ENCODE data around the gene RASAL2.

DNA sequence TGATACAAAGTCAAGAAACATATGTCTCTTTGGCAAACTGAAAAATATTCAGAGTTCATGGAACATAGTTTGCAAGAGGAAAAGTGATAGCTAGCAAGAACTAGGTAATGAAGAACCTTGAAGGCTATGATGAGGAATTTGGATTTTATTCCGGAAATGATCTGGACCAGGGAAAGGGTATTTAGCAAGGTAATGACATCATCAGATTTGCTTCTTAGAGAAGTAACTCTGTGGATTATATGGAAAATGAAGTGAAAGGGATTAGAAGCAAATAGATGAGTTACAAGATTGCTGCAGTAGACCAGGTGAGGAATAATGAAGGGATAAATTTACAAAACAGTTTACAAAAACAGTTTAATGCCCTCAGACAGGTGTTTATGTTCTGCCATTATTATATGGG, 197.3 kb downstream of the RASAL2 start:
- TF ChIP-seq, protein P1, sequence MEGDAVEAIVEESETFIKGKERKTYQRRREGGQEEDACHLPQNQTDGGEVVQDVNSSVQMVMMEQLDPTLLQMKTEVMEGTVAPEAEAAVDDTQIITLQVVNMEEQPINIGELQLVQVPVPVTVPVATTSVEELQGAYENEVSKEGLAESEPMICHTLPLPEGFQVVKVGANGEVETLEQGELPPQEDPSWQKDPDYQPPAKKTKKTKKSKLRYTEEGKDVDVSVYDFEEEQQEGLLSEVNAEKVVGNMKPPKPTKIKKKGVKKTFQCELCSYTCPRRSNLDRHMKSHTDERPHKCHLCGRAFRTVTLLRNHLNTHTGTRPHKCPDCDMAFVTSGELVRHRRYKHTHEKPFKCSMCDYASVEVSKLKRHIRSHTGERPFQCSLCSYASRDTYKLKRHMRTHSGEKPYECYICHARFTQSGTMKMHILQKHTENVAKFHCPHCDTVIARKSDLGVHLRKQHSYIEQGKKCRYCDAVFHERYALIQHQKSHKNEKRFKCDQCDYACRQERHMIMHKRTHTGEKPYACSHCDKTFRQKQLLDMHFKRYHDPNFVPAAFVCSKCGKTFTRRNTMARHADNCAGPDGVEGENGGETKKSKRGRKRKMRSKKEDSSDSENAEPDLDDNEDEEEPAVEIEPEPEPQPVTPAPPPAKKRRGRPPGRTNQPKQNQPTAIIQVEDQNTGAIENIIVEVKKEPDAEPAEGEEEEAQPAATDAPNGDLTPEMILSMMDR (CRISPR knock-in tag; IDR thresholded peaks at IDR 0.05) = no peak
- TF ChIP-seq, protein P2, sequence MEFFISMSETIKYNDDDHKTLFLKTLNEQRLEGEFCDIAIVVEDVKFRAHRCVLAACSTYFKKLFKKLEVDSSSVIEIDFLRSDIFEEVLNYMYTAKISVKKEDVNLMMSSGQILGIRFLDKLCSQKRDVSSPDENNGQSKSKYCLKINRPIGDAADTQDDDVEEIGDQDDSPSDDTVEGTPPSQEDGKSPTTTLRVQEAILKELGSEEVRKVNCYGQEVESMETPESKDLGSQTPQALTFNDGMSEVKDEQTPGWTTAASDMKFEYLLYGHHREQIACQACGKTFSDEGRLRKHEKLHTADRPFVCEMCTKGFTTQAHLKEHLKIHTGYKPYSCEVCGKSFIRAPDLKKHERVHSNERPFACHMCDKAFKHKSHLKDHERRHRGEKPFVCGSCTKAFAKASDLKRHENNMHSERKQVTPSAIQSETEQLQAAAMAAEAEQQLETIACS (CRISPR knock-in tag; IDR thresholded peaks at IDR 0.05) = no peak
- no peak for TF ChIP-seq ZNF547 (CRISPR knock-in tag; IDR thresholded peaks at IDR 0.05)
- TF ChIP-seq EP300 (IDR thresholded peaks at IDR 0.05; ENCODE audit: low read depth in 2 of 2, low read length in 2 of 2) = no peak
- TF ChIP-seq EP300 (CRISPR knock-in tag; IDR thresholded peaks at IDR 0.05; ENCODE audit: borderline replicate concordance) = no peak
- TF ChIP-seq NFYB (CRISPR knock-in tag; IDR thresholded peaks at IDR 0.05) = no peak
- TF ChIP-seq ZNF263 (CRISPR knock-in tag; IDR thresholded peaks at IDR 0.05) = no peak
- no peak for TF ChIP-seq PHF21A (CRISPR knock-in tag; IDR thresholded peaks at IDR 0.05)
- TF ChIP-seq CHD2 (IDR thresholded peaks at IDR 0.05; ENCODE audit: low read depth, low read length) = no peak
- no peak for TF ChIP-seq SP2 (CRISPR knock-in tag; IDR thresholded peaks at IDR 0.05)
- TF ChIP-seq FIP1L1 (IDR thresholded peaks at IDR 0.05; ENCODE audit: borderline replicate concordance, insufficient read depth, low read depth, low read length) = no peak
- TF ChIP-seq ZNF740 (CRISPR knock-in tag; IDR thresholded peaks at IDR 0.05) = no peak
- TF ChIP-seq POLR2A (IDR thresholded peaks at IDR 0.05; ENCODE audit: insufficient read depth in 1 of 2, low read depth in 2 of 2, low read length in 2 of 2) = no peak
- no peak for TF ChIP-seq POLR2AphosphoS5 (IDR thresholded peaks at IDR 0.05; ENCODE audit: low read depth, low read length)
- TF ChIP-seq SPEN (CRISPR knock-in tag; IDR thresholded peaks at IDR 0.05; ENCODE audit: low read depth) = no peak

Data from HepG2 (cell line).